ENCODE data around the gene PTTG1IP. TPM values are rescaled to one million over a fixed set of nuclear protein-coding genes. Genes with fewer than 3 reads are reported as not detected.

PTTG1IP gene
- total and polyA plus RNA-seq, 2 of the 4 experiments (the other 2 are of a cell fraction) = 167 to 194 TPM

- 0% methylated on average over 30 of the region's 65 CpGs; no CpG with 5 or more reads in 1 of the 2 experiments for WGBS, 2 experiments (ENCODE audit: extremely low coverage in 2 of 2, insufficient read length in 1 of 2)
- Histone ChIP-seq H3K4me1 (ENCODE audit: control insufficient read depth, insufficient read depth, low read length) (peaks cover 23% of the 10 kb centered on the region), H3K36me3 (ENCODE audit: control insufficient read depth, insufficient read depth, low read length) (no peaks in the 10 kb centered on the region), H3K14ac (replicated peaks; ENCODE audit: low read depth, low read length) (peak overlapping the region; percentile 73), H2BK120ac (ENCODE audit: low read depth, low read length) (no peak overlapping the region), H2AK9ac (replicated peaks; ENCODE audit: low read depth, low read length, poor library complexity) (peak overlapping the region; percentile 94), H2BK20ac (ENCODE audit: low read depth, low read length) (no peak overlapping the region), H4K5ac (ENCODE audit: low read depth, low read length) (no peak overlapping the region), H2AFZ (replicated peaks; ENCODE audit: low read length, poor library complexity) (peak overlapping the region; percentile 73), H3K4me2 (ENCODE audit: low read depth, low read length) (peak overlapping the region; percentile 72), H3K4me3 (ENCODE audit: insufficient read depth, low read depth, low read length) (peak overlapping the region; percentile 90), H3K27ac (ENCODE audit: insufficient read depth, low read length) (peak overlapping the region; percentile 75), H2BK5ac (ENCODE audit: low read depth, low read length, poor library complexity, severe bottlenecking) (peak overlapping the region; percentile 76), H2AK5ac (ENCODE audit: low read depth, low read length) (peak overlapping the region; percentile 95), H4K8ac (ENCODE audit: low read depth in 2 of 2, low read length in 2 of 2) (peak overlapping the region in 1 of 2 experiments; percentile 28; a peak in 1 of 4 replicates), H2BK15ac (ENCODE audit: low read depth, low read length) (no peak overlapping the region; the same call in 2 of the 3 replicates), H4K20me1 (ENCODE audit: insufficient read depth, low read length) (peaks cover 52% of the 10 kb centered on the region), H3K27me3 (ENCODE audit: control insufficient read depth, insufficient read depth, low read length) (no peaks in the 10 kb centered on the region), H3K23ac (ENCODE audit: low read depth, low read length) (peak overlapping the region; percentile 88), H3K9ac (ENCODE audit: low read depth, low read length) (peak overlapping the region; percentile 91), H3K18ac (ENCODE audit: low read depth, low read length) (peak overlapping the region; percentile 44; the same call in 1 of the 2 replicates), H4K91ac (ENCODE audit: insufficient read depth, low read depth, low read length) (peak overlapping the region; percentile 36; the same call in 1 of the 2 replicates), H3K9me1 (ENCODE audit: insufficient read depth, low read length) (peaks cover 24% of the 10 kb centered on the region), H3K79me1 (ENCODE audit: low read depth in 1 of 2, low read length in 2 of 2) (peaks cover 5 to 51% of the 10 kb centered on the region in 2 experiments; a peak in 3 of 4 replicates), H3K9me3 (ENCODE audit: control insufficient read depth, insufficient read depth, low read length) (no peaks in the 10 kb centered on the region), H3K56ac (ENCODE audit: extremely low read depth, insufficient read depth, low read length) (no peak overlapping the region; the same call in 1 of the 2 replicates), H3K4ac (ENCODE audit: low read depth, low read length) (peak overlapping the region; percentile 83)
- no TSS peak for BruUV-seq (replicated peaks)
- dilution Hi-C loops (cut with HindIII; ENCODE audit: low sequenced_read_pairs, unreplicated experiment) (no loop called here), intact Hi-C loops (cut with micrococcal nuclease) (loop anchor here (5.0 to 10.0 kb wide), 4 partner anchors 54 to 262 kb away; partner anchors contain the start of genes SUMO3 and UBE2G2), in situ Hi-C loops (cut with MboI; ENCODE audit: low sequenced_read_pairs) (no loop called here)
- ChIA-PET POLR2A (ENCODE audit: unreplicated experiment) (interaction anchor here (0.6 kb wide), 2 partner anchors 46 to 801 kb away, joined by 3 to 9 read pairs; no protein-coding TSS in a partner anchor), CTCF (interaction anchor here (1.2 kb wide), 1 partner anchor 72 kb away, joined by 4 read pairs; no protein-coding TSS in a partner anchor)
- no peak for TF ChIP-seq RFX5 (IDR thresholded peaks at IDR 0.05; ENCODE audit: low read depth, low read length)
- no peak; the same call in 1 of the 2 replicates for TF ChIP-seq POLR2A (IDR thresholded peaks at IDR 0.05; ENCODE audit: low read depth, low read length)
- TF ChIP-seq USF2 (IDR thresholded peaks at IDR 0.05; ENCODE audit: low read depth, low read length) = no peak
- TF ChIP-seq NFE2L2 (IDR thresholded peaks at IDR 0.05; ENCODE audit: low read depth, low read length) = no peak
- TF ChIP-seq BHLHE40 (IDR thresholded peaks at IDR 0.05; ENCODE audit: low read depth, low read length) = no peak
- no peak for TF ChIP-seq MXI1 (IDR thresholded peaks at IDR 0.05; ENCODE audit: borderline replicate concordance, low read depth, low read length)
- TF ChIP-seq MAZ (IDR thresholded peaks at IDR 0.05; ENCODE audit: borderline replicate concordance, low read depth, low read length) = no peak
- no peak for TF ChIP-seq RAD21 (IDR thresholded peaks at IDR 0.05; ENCODE audit: low read length)
- no peak for TF ChIP-seq CTCF (conservative IDR thresholded peaks at IDR 0.05; ENCODE audit: low read depth, low read length)
- DNase-seq (peak; percentile 46), ATAC-seq (ENCODE audit: low read depth) (peak; percentile 3)
These were observed 688 bp downstream of the PTTG1IP start for GRCh38 chr21:44872649-44873355.

Data from IMR-90 (cell line).